Transverse colon (tissue), 4 donors: ENCODE data around the gene TAX1BP1.

Source experiments
- POLR2AphosphoS5 ChIP-seq, 3 donors: sonication (generic); formaldehyde crosslinking; IDR thresholded peaks; one replicate each; pipeline ENCODE4 v1.6.1; 2016; ENCODE audit warnings: antibody characterized with exemption in 3 of 3
- TF ChIP-seq, protein P1 (sequence below), 5 experiments: fragments of 200-600 bp in 3 of 5; fragments of 450-650 bp in 2 of 5; sonication (generic) in 3 of 5; IDR thresholded peaks; 1 replicate in 2 of 5; 2 replicates in 3 of 5; pipeline ENCODE4 v1.5.1; 2016 to 2017; ENCODE audit warnings: antibody characterized with exemption in 5 of 5, inconsistent platforms in 3 of 5, mild to moderate bottlenecking in 2 of 5, moderate library complexity in 1 of 5

DNA sequence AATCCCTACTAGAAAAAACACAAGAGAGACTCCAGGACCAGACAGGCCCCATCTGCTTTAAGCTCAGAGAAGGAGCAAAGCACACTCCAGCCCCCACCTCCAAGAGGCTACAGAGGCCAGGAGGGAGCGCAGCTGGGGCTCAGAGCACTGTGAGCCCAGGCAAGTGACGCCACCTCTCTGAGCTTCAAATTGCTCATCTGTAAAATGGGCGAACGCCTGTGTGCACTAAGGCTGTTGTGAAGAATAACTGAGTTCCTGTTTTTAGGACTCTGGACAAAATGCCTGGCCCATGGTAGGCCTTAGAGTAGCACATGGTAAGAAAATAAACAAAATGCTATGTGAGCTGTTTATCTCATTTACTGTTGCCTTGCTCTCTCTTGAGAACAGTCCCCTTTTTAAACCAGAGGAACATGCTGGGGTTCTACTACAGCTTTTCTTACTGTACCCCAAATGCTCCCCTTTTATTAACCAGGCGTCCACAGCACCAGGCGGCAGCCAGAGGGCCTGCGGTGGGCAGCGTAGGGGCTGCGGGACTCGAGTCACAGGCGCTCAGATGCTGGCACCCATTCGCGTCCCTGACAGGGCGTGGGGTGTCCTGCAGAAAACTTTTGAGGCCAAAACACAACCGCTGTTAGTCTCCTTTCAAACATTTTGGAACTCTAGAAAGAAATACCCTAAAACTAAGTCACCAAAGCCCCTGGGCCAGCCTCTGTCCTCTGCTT lies 103.8 kb downstream of the TAX1BP1 start:
- TF ChIP-seq, protein P1, sequence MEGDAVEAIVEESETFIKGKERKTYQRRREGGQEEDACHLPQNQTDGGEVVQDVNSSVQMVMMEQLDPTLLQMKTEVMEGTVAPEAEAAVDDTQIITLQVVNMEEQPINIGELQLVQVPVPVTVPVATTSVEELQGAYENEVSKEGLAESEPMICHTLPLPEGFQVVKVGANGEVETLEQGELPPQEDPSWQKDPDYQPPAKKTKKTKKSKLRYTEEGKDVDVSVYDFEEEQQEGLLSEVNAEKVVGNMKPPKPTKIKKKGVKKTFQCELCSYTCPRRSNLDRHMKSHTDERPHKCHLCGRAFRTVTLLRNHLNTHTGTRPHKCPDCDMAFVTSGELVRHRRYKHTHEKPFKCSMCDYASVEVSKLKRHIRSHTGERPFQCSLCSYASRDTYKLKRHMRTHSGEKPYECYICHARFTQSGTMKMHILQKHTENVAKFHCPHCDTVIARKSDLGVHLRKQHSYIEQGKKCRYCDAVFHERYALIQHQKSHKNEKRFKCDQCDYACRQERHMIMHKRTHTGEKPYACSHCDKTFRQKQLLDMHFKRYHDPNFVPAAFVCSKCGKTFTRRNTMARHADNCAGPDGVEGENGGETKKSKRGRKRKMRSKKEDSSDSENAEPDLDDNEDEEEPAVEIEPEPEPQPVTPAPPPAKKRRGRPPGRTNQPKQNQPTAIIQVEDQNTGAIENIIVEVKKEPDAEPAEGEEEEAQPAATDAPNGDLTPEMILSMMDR (IDR thresholded peaks at IDR 0.05): no peak
- no peak for TF ChIP-seq POLR2AphosphoS5 (IDR thresholded peaks at IDR 0.05)
